D341Med (cell line): ENCODE results near the gene BTD.

Experiments
- DNase-seq: peaks from one replicate; pipeline ENCODE4 v3.0.0; 2012; ENCODE audit warnings: low spot score

BTD gene, protein sequence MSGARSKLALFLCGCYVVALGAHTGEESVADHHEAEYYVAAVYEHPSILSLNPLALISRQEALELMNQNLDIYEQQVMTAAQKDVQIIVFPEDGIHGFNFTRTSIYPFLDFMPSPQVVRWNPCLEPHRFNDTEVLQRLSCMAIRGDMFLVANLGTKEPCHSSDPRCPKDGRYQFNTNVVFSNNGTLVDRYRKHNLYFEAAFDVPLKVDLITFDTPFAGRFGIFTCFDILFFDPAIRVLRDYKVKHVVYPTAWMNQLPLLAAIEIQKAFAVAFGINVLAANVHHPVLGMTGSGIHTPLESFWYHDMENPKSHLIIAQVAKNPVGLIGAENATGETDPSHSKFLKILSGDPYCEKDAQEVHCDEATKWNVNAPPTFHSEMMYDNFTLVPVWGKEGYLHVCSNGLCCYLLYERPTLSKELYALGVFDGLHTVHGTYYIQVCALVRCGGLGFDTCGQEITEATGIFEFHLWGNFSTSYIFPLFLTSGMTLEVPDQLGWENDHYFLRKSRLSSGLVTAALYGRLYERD

DNA sequence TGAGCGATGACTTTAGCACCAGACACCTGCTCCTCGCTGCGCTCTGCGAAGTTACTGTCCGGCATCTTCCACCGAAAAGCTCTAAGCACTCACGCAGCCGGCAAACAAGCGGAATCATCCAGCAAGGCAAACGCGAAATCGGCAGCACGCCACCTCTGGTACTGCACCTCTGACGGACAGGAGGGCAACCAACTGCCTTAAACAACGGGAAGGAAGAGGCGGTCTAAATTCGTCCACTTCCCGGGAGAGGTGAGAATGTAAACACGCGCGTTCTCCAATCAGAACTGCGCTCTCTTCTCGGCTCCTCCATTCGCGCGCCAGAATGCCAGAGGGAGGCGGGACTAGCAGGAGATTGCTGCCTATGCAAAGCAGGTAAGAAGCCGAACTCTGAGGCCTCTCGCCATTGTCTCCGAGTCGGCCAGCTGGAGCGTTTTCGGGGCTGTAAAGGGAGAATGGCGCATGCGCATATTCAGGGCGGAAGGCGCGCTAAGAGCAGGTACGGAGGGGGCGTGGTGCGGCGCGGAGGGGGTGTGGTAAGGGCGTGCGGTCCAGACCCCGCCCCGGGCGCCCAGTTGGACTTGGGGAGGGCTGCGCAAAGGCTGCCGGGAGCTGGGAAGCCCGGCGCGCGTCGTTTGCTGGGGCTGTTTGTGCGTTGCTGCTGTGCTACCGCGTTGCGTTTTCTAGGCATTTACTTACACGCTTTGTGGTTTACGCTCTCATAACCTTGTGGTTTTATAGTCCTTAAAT is at the start of gene BTD, which contains the start of gene HACL1:
TSS of gene BTD (plus strand) at position 347 of the 747 bp plus-strand sequence. CDS start 33,695 bp downstream, outside the sequence.
TSS of gene HACL1 (minus strand) at position 171 of the 747 bp plus-strand sequence. CDS start at position 65, 106 bp downstream.
- DNase-seq = peak; percentile 97

DNA sequence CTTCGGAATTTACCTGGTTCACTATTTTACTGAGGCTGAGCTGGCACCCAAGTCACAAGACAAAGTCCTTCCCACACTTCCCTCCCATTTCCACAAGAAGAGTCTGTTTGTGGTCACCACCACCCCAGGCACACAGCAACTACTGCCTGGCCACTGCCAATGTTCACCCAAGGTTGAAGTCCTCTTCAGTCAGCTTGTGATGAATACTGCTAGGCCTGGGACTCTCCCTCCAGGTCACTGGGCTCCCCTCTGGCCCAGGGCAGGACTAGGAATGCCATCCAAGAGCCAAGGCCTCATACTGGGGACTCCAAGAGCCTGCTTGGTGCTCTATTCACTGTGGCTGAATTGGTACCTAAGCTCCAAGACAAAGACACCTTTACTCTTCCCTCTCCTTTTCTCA is 49.6 kb upstream of the BTD start:
- DNase-seq = no peak

DNA sequence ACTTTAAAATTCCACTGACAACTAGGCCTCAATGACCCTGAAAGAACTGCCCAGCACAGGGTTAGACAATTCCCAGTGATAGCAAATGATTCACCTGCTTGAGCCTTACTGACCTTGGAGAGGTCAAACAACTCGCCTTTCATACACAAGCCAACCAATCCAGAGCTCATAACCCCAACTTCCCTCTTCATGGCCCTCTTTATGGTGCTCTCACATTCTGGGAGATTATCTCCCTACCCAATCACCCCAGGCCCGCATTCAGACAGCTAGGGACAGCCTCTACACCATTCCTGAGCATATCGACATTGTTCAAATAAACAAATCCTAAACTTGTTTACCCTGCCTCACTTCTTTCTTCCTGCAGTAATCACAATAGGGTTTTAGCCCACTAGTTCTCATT is 47.8 kb upstream of the BTD start:
- no peak for DNase-seq

DNA sequence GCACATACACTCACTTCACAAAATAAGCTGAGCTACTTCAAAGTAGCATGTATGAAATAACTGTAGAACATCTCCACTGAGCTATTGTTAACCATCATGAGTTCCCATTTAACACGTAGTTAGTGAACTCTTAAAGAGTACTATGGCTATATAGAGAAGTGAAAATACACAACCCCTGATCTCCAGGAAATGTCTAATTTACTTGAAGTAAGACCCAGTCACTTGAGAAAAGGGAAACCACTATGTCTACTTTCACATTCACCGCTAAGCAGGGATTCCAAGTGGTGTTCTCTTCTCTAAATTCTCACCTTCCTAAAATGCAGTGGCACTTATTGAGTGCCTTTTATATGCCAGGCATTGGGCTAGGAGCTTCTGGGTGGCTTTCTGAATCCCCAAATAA is 45.0 kb upstream of the BTD start:
- DNase-seq = no peak

DNA sequence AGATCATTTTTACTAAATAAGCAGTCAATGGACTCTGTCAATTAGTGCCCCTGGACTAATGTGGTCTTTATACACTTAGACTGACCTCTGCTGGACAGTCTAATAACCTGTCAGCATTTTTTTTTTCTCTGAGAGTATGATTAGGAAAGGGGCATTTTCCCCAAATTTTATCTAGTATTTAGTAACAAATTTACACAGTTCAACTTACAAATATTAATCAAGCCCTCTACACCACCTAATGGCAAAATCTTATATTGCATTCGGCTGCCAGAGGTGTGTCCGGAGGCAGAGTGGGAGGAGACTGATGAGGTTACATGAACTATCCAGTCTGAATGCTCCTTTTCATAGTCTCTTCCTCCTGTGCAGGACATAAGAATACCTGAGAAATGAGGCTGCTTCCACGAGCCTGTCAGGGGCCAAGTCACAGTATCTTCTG is 44.0 kb upstream of the BTD start:
- peak; percentile 70 for DNase-seq

DNA sequence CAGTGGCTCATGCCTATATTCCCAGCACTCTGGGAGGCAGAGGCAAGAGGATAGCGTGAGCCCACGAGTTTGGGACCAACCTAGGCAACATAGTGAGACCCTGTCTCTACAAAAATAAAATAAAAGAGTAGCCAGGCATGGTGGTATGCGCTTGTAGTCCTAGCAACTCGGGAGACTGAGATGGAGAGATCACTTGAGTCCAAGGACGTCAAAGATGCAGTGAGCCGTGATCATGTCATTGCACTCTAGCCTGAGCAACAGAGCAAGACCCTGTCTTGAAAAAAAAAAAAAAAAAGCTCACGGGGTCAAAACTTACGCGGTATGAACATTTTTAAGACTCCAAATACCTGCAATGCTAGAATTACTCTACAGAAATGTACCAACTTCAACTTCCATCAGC is 43.0 kb upstream of the BTD start:
- no peak for DNase-seq

DNA sequence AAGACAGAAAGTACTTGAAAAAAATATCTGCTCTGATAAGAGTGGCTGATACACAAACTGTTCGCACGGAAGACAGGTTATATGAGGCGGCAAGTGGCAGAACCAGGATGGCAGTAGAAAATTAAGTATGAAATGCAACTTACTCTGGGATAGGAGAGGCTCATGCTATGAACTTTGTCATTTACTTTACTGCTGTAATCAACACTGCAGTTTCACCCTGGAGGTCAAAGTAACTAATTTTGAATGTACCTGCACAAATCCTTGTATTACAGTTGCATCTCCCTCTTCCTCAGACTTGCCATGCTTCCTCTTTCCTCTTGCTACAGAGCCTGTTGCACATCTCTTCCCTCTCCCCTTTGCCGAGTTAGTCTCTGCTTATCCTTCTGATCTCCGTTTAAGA is 39.0 kb upstream of the BTD start:
- DNase-seq = no peak

DNA sequence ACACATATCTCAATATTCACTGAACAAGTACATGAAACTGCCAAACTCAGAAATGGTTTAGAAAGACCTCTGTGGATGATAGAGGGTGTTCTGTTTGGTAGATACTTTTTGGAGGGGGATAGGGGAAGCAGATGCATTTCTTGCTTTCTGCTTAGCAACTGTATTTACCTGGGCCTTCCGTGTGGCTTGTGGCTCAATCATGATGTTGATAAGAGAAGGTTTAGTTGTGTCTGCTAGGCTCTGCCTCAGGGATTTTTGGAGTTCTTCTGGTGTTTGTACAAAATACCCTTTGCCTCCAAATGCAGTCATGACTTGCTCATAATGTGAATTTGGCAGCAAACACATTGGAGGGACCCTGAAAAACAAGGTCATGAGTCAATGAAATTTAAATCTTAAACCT is 38.4 kb upstream of the BTD start:
- DNase-seq = no peak

DNA sequence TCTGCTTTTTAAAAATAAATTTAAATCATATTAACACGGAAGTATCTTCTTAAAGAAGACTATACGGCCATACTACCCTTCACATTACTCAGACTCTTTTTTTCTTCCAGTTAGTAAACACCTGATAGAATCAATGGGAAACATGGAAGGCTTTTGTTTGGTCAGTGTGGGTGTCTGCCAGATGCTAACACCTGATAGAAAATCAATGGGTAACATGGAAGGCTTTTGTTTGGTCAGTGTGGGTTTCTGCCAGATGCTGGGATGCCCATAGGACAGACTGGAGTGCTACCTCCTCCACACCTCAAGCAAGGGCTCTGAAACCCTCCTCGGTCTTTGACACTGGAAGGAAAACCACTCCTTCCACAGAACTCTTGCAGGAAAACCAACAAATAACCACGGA is 29.4 kb upstream of the BTD start:
- no peak for DNase-seq

DNA sequence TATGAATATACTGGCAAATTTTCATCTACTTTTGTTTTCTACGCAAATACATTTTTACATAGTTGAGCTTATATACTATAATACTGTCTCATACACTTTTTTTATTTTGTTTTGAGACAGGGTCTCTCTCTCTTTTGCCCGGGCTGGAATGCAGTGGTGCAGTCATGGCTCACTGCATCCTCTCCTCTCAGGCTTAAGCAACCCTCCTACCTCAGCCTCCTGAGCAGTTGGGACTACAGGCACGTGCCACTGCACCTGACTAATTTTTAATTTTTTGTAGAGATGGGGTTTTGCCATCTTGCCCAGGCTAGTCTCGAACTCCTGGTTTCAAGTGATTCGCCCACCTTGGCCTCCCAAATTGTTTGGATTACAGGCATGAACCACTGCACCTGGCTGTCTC is 26.1 kb upstream of the BTD start:
- DNase-seq = no peak

DNA sequence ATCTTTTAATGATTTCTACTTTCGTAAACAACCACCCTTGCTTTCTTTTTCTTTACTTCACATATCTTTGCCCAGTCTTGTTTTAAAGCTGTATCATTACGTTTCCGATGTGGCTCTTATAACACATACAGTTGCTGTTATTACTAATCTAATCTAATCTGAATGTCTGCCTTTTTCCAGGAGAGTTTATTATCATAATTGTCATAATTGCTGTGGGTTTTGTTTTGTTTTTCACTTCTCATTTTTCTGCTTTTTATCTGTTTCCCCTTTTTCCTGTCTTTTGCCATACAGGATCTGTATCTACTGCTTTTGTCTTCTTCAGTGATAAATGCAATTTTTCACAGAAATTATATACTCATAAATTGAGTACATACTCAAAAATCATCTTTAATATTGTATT is 25.1 kb upstream of the BTD start:
- no peak for DNase-seq

DNA sequence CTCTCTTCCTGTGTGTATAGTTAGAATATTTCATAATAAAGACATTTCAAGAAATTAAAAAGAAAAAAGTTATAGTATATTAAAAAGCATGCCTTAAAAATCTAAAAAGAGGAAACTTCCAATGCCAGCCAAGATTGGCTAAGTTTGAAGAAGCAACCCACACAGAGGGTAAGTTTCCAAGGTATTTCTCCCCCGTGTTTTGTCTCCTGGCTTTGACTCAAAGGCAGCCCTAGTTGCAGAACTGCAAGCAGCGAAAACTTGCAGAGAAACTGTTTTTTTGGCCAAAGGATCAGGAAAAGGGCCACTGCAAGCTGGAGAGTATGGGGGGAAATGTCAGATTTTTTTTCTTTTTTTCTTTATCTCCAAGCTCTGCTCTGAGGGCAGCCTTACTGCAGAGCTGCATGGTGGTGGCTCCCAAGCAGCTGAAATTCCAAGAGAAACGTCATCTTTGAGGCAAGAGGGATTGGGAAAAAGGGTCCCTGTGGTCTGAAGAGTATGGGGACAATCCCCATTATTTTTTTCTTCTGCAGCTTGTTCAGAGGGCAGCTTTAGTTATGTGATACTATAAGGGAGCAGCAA is 23.2 kb upstream of the BTD start:
- no peak for DNase-seq

DNA sequence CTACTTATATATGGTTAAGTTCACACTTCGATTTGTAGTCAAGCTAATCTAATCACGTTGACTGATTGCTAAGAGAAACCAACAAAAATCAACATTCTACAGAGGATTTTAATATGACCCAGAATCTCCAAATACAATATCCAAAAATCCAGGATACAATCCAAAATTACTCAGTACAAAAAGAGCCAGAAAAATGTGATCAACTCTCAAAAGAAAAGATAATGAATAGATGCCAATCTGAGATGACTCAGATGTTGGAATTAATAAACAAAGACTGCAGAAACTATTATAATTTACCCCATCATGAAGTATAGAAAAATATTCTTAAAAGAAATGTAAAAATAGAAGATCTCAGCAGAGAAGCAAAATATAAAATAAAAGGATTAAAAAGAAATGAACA is 22.5 kb upstream of the BTD start:
- DNase-seq = no peak

DNA sequence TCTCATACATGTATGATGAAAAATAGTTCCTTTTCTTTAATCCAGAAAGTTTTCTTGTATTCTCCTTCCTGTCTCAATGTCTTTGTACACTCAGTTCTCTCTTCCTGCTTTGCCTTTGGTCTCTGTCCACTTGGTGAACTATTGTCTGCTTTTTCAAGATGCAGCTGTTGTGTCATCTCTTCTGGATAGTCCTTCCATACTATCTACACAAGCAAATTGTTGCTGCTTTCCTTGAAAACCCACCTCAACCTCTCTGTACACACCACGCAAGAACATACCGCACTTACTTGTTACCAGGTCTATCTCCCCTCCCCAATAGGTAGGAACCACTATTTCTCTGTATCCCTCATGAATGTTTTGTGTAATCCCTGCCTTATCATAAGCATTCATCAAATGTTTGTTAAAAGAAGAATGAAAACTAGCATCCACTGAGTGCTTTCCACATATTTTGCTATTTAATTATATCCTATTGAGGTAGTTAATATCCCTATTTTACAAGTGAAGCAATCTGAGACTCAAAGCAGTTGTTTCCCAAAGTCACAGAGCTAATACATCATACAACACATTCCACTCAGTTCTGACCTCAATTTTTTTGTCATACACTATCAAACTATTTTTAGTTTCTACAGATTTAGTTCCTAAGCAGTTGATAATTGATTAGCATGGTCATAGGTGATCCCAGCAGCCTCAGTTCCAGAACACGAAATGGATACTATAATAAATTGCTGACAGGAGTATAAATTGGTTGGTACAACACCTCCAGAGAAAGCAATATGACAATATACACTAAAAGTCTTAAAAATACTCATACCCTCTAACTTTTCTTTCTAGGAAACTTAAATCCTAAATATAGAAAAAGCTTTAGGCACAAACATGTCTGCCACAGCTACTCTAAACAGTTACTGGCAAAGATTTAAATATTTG is 19.8 kb upstream of the BTD start:
- DNase-seq = no peak

DNA sequence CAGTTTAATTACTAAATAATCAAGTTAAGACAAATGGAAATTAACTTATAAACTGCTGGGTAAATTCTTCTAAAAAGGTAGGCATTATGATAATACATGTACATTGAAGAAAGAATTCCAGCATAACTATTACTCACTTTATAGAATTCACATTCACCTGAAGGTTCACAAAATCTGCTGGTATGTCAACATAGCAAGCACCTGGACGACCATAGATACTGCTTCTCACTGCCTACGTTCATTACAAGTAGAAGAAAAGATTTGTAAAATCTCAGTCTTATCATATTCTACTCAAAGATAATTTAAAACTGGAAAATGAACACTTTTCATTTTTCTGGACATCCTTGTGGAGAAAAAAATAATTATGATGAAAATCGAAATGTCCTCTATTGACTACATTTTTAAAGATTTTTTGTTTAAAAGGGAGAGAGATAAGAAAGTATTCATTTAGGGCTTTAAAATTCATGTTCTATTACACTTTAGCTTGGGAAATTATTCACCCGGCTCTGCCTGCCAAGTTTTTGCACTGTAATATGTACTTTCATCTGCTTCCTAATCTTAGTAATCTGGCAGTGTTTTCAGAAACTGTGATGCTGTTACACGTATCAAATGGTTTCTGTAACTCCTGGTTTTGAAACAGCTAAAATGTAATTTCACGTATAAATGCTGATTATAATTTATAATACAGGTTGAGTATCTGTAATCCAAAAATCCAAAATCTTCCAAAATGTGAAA is 16.3 kb upstream of the BTD start:
- DNase-seq = no peak

DNA sequence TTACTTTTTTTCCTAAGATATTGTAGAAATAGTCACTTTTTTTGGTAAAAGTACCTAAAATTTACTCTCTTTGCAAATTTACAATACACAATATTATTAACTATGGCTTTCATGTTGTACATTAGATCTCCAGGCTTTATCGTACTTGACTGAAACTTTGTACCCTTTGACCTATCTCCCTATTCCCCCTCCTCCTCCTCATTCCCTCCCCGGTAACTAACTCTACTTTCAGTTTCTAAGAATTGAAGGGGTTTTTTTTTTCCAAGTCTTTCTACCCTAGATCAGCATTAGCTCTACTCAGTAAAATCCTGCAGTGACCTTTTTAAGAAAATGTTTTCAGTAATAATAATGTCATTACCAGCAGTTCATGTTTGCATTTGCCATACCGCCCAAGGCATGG is 10.3 kb upstream of the BTD start:
- DNase-seq = no peak

DNA sequence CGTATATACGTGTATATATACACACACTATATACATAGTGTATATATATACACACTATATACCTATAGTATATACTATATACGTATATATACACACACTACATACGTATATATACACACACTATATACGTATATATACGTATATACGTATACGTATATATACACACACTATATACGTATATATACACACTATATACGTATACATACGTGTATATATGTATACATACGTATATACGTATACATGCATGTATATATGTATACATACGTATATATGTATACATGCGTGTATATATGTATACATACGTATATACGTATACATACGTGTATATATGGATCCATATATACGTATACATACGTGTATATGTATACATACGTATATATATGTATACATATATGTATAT is 9.6 kb upstream of the BTD start:
- no peak for DNase-seq

DNA sequence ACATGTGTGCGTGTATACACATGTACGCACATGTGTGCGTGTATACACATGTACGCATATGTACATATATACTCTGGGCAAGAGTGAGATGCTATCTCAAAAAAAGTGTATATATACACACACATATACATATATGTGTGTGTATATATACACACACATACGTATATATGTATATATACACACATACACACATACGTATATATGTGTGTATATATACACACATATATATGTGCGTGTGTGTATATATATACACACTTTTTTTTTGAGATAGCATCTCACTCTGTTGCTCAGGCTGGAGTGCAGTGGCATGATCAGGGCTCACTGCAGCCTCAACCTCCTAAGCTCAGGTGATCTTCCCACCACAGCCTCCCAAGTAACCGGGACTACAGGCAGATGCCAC is 8.6 kb upstream of the BTD start:
- DNase-seq = no peak

DNA sequence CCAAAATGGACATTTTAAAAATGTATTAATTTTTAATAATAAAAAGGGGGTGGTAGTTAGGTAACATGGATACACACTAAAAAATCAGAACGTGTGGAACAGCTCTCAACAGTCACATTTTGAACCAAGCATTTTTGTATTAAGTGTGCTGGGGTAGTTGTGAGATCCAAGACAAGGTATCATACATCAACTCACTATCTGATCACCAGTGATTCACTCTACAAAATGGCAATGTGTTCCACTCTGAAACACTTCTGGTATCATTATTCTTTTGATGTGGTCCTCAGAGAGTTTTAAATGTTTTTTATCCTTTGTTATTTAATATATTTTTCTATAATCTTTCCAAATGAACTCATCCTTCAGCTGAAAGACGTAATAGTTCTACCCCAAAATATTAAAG is 5.6 kb upstream of the BTD start:
- no peak for DNase-seq

DNA sequence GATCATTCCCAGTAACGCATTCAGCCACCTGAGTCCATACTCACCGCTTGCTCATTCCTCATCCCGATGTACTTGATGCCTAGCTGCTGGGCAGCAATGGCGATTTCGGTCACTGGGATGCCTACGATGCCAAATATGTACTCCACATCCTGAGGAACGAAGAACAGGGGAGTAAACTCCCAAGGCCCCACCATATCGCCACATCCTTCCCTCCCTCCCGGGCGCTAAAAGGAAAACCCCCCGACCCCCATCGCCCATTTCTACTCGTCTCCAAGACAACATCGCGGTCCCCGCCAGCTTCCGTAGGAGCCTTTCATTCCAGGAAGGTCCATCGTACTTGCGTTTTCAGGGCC is 523 bp upstream of the BTD start:
- no peak for DNase-seq

DNA sequence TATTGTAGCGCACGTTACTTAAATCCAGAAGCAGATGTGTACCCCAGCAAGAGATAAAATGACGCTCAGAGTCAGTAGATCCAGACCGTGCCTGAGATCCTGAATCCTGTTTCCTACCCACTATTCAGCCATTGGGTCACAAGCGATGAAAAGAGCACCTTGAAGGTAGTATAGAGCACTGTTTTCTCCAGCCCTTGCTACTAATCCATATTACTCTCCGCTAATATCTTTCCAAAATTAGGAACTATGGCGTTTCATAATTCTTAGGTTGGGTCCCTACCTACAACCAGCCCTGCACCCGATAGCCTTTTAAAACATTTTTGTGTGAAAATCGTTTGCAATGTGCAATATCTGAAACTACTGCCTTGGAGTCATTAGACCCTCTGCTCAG is 596 bp downstream of the BTD start:
- DNase-seq = no peak
